GM12891 (cell line): ENCODE results near the gene ANKS3.

Experiments
- POLR2A ChIP-seq: IDR thresholded peaks from 2 replicates; pipeline ENCODE4 v1.6.1; 2011; ENCODE audit warnings: low read depth, low read length, control low read depth
- POLR2AphosphoS5 ChIP-seq: IDR thresholded peaks from 2 replicates; pipeline ENCODE4 v1.6.1; 2011; ENCODE audit warnings: low read depth, low read length, control low read depth
- TAF1 ChIP-seq: IDR thresholded peaks from 2 replicates; pipeline ENCODE4 v1.6.1; 2011; ENCODE audit warnings: low read depth, low read length, control low read depth

GRCh38 chr16:4723071-4723767, 10.9 kb downstream of the ANKS3 start:
- TF ChIP-seq POLR2A (no peak), POLR2AphosphoS5 (no peak), TAF1 (no peak)
